GM18505 (cell line): ENCODE results near the gene PRR14.
"Not testable (repeated sequence)": the region's sequence is repeated elsewhere in the genome, so short reads cannot be mapped to it uniquely, and the experiment has no call there.

Experiments used
- ATAC-seq: cut with Tn5 transposase; IDR thresholded peaks from one replicate; pipeline ENCODE4 v1.9.1; 2021; ENCODE audit not compliant: unreplicated experiment
- POLR2A ChIP-seq: IDR thresholded peaks from 4 replicates; pipeline ENCODE4 v1.6.1; 2011; ENCODE audit warnings: borderline replicate concordance; ENCODE audit not compliant: insufficient read depth, insufficient read length; ENCODE audit errors: extremely low read depth

Gene PRR14

GRCh38 chr16:30697264-30698138 lies 46.7 kb downstream of the PRR14 start:
- ATAC-seq, result peak; percentile 79
- TF ChIP-seq POLR2A, result no peak

DNA sequence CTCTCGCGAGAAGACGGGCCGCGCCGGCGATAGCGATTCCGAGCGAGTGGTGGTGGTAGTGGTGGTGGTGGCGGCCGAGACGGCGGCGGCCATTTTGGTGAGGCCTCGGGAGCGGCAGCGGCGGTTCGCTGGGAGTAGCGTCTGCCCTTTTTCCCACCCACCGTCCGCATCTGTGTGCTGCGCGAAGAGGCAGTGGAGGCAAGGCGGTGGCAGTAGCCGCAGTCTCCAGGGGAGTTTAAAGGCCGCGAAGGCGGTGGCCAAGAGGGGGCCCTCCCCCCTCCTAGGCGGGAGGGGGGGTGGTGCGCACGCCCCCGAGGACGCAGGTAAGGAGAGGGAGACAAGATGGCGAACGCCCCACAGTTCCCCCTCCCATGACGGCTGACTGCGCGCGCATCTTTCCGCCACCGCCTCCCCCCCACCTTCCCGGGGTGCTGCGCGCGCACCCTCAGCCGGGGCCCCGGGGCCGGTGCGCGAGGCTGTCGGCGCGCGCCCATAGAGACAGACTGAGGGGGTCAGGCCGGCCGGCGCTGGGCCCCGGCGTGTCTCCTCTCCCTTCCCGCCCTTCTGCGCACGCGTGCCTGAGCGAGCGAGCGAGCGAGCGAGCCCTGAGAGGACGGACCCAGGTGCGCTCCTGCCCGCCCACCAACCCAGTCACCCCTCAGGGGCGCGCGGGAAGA lies 47.5 kb downstream of the PRR14 start:
- TF ChIP-seq POLR2A, result peak; percentile 92
- peak; percentile 64 for ATAC-seq

DNA sequence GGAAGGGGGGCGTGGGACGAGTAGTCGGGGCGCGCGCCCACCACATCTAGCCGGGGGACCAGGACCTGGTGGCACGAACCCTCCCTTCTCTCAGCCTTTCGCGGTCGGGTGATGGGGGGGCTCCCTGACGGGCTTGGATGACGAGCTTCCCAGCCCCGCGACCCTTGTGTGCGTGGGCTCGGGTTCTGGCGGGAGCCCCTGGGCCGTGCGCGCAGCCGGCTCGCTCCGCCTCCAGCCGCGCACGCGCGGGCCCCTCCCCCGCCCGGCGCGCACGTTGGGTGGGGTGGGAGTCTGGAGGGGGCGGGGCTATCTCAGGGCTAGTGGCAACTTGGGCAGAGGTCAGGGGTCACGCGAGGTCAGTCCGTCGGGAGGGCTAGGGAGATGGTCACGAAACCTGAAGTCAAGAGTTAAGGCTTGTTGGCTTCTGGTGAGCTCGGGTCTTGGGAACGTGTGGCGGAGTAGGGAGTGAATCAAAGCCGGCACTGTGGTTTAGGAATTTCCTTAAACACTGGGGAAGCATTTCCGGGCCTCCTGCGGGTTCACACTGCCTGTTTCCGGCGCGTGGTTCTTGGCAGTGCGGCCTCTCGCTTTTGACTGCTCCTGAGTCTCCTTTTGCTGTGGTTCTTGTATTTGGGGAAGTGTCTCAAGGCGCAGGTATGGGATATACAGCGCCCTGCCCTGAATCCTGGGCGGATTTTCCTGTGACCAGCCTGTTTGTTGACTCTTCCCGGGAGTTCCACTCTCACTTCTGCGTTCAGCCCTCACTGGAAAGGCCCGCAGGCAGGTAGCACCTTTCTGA lies 48.3 kb downstream of the PRR14 start, which contains the start of gene SRCAP:
TSS of gene SRCAP (plus strand) at position 356 of the 799 bp plus-strand sequence. CDS start 1,654 bp downstream, outside the sequence.
- ATAC-seq, result peak; percentile 25
- peak; percentile 78 for TF ChIP-seq POLR2A

DNA sequence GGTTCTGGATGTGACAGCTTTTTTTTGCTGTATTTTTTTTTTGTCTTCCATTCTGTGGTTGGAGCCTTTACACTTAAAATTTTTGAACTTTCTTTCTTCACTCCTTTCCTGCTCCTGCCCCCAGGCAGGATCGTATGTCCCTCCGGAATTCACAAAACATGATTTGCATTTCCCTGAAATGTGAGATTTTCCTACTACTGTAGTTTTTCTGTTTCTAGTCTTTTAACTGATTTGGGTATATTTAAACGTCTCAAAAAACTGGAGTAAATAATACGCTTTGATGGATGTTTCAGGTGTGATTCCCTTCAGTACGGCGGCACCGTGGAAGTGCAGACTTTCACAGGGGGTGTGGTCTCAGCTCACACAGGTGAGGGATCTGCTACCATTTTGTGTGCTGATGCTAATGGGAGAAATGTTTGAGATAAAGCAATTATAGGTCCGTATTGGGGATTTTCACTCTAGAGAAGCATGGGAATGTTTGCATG lies 48.9 kb downstream of the PRR14 start:
- no peak for TF ChIP-seq POLR2A
- ATAC-seq, result no peak

GRCh38 chr16:30700491-30700890 lies 49.7 kb downstream of the PRR14 start:
- ATAC-seq, result no peak
- no peak for TF ChIP-seq POLR2A

DNA sequence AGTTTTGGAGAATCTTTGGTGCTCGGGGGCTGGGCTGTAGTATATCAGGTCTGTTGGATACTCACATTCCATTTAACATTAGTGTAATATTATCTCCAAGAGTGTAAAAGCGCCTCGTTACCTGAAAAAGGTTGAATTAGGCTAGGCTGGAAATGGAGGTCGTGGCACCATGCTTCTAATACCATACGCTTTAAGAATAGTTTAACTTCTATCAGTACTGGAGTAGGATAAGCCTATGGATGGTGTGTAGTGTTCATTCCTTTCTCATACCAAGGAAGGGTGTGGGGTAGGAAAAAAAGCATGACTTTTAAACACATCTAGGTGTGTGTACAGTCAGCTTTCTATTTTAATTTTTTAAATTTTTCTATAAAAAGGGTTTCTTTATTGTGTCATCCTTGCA lies 50.2 kb downstream of the PRR14 start:
- TF ChIP-seq POLR2A, result no peak
- ATAC-seq, result no peak

DNA sequence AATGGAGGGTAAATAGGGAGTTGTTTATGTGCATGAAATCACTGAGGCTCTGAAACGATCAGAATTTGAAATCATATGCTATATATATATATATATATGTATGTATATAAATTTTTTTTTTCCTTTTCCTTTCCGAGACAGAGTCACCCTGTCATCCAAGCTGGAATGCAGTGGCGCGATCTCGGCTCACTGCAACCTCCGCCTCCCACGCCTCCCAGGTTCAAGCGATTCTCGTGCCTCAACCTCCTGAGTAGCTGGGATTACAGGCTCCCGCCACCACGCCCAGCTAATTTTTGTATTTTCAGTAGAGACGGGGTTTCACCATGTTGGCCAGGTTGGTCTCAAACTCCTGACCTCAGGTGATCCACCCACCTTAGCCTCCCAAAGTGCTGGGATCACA lies 52.3 kb downstream of the PRR14 start:
- not testable (repeated sequence) for ATAC-seq

DNA sequence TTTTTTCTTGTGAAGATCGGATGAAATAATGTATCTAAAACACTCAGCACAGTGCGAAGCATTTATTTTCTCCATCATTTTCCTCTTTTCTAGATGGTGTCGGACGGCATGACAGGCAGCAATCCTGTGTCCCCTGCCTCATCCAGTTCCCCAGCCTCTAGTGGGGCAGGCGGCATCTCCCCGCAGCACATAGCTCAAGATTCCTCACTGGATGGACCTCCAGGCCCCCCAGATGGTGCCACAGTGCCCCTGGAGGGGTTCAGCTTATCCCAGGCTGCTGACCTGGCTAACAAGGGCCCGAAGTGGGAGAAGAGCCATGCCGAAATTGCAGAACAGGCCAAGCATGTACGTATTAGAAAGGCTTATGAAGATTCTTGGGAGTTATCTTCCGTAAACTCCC lies 53.2 kb downstream of the PRR14 start:
- TF ChIP-seq POLR2A, result no peak
- ATAC-seq, result no peak
